Prostate gland (tissue), 2 donors: ENCODE results near the gene ARRDC1.

Experiments used
- CTCF ChIP-seq, 4 experiments: fragments of 200-600 bp in 2 of 4; fragments of 450-650 bp in 2 of 4; sonication (generic) in 2 of 4; IDR thresholded peaks; 1 replicate in 3 of 4; 2 replicates in 1 of 4; pipeline ENCODE4 v1.5.1; 2016 to 2019; ENCODE audit warnings: antibody characterized with exemption in 4 of 4, mild to moderate bottlenecking in 2 of 4, moderate library complexity in 2 of 4
- POLR2A ChIP-seq: fragments of 450-650 bp; IDR thresholded peaks from one replicate; pipeline ENCODE4 v1.6.1; 2016; ENCODE audit warnings: antibody characterized with exemption, mild to moderate bottlenecking
- POLR2AphosphoS5 ChIP-seq: sonication (generic); formaldehyde crosslinking; IDR thresholded peaks from one replicate; pipeline ENCODE4 v1.6.1; 2017; ENCODE audit warnings: antibody characterized with exemption

GRCh38 chr9:137558127-137558526 lies 47.4 kb upstream of the ARRDC1 start:
- TF ChIP-seq POLR2A (no peak), CTCF (IDR thresholded peaks at IDR 0.05) (no peak), POLR2AphosphoS5 (no peak)
